Keratinocyte (primary cell): ENCODE measurements around the gene PRPSAP1. TPM values are rescaled to one million over a fixed set of nuclear protein-coding genes. Genes with fewer than 3 reads are reported as not detected.

Experiments used
- DNase-seq: peaks from one replicate; pipeline ENCODE4 v3.0.0-alpha.2; 2011; ENCODE audit warnings: low read depth, missing footprints, low spot score
- FAIRE-seq: peaks from 2 replicates; lab custom pipeline; 2011; peaks lifted over from hg19 to GRCh38; lab: Jason Lieb, UNC
- H2AFZ ChIP-seq: 2 replicates; pipeline ENCODE4 v1.6.0; 2012; ENCODE audit warnings: low read length, control low read depth, inconsistent platforms; ENCODE audit not compliant: control insufficient read depth
- H3K27ac ChIP-seq: 2 replicates; pipeline ENCODE4 v1.5.1; 2011; ENCODE audit warnings: low read length; ENCODE audit not compliant: control insufficient read depth, insufficient read depth
- H3K27me3 ChIP-seq: 3 replicates; pipeline ENCODE4 v1.6.0; 2011; ENCODE audit warnings: low read length; ENCODE audit not compliant: control insufficient read depth, insufficient read depth; ENCODE audit errors: extremely low read depth
- H3K36me3 ChIP-seq, 2 experiments: 2 replicates in 1 of 2; 3 replicates in 1 of 2; pipeline ENCODE4 v1.5.1; 2011; ENCODE audit warnings: low read length in 2 of 2, mild to moderate bottlenecking in 1 of 2; ENCODE audit not compliant: control insufficient read depth in 2 of 2, insufficient read depth in 2 of 2; ENCODE audit errors: extremely low read depth in 1 of 2
- H3K4me1 ChIP-seq: 3 replicates; pipeline ENCODE4 v1.5.1; 2011; ENCODE audit warnings: low read length; ENCODE audit not compliant: control insufficient read depth, insufficient read depth; ENCODE audit errors: extremely low read depth
- H3K4me2 ChIP-seq: 3 replicates; pipeline ENCODE4 v1.6.0; 2011; ENCODE audit warnings: low read depth, low read length; ENCODE audit not compliant: control insufficient read depth, insufficient read depth; ENCODE audit errors: extremely low read depth
- H3K4me3 ChIP-seq, 3 experiments: fragments of 200-600 bp in 1 of 3; sonication (generic) in 1 of 3; 2 replicates in 2 of 3; 3 replicates in 1 of 3; pipeline ENCODE4 v1.5.1; 2011 to 2016; ENCODE audit warnings: low read length in 3 of 3, mild to moderate bottlenecking in 3 of 3, control low read depth in 2 of 3, inconsistent platforms in 1 of 3, low read depth in 1 of 3, mixed read lengths in 1 of 3, mixed run types in 1 of 3, moderate library complexity in 1 of 3; ENCODE audit not compliant: control insufficient read depth in 2 of 3, insufficient read depth in 2 of 3; ENCODE audit errors: extremely low read depth in 1 of 3
- H3K79me2 ChIP-seq: 2 replicates; pipeline ENCODE4 v1.6.0; 2012; ENCODE audit warnings: low read length; ENCODE audit not compliant: control insufficient read depth, insufficient read depth
- H3K9ac ChIP-seq: 3 replicates; pipeline ENCODE4 v1.6.0; 2011; ENCODE audit warnings: low read length; ENCODE audit not compliant: control insufficient read depth, insufficient read depth; ENCODE audit errors: extremely low read depth
- H3K9me1 ChIP-seq: 3 replicates; pipeline ENCODE4 v1.6.0; 2011; ENCODE audit warnings: low read length; ENCODE audit not compliant: control insufficient read depth, insufficient read depth; ENCODE audit errors: extremely low read depth
- H3K9me3 ChIP-seq: 2 replicates; pipeline ENCODE4 v1.5.1; 2012; ENCODE audit warnings: low read depth, low read length; ENCODE audit not compliant: control insufficient read depth
- H4K20me1 ChIP-seq: 3 replicates; pipeline ENCODE4 v1.6.0; 2011; ENCODE audit warnings: low read length; ENCODE audit not compliant: control insufficient read depth, insufficient read depth; ENCODE audit errors: extremely low read depth
- CTCF ChIP-seq, 3 experiments: IDR thresholded peaks in 1 of 3; conservative IDR thresholded peaks in 1 of 3; optimal IDR thresholded peaks in 1 of 3; 2 replicates in 2 of 3; 3 replicates in 1 of 3; pipeline versions ENCODE3 to v1.5.1; 2011; ENCODE audit warnings: low read length in 3 of 3, mild to moderate bottlenecking in 3 of 3, moderate library complexity in 2 of 3, control low read depth in 1 of 3, inconsistent platforms in 1 of 3; ENCODE audit not compliant: insufficient read depth in 2 of 3; ENCODE audit errors: extremely low read depth in 1 of 3
- EZH2 ChIP-seq: IDR thresholded peaks from one replicate; pipeline ENCODE4 v1.6.1; 2012; ENCODE audit warnings: inconsistent platforms, mild to moderate bottlenecking, low read length, moderate library complexity
- dilution Hi-C: fragments of 300-500 bp; cut with MboI; formaldehyde crosslinking; loops from one replicate; pipeline ENCODE4 v1.7.0; 2020; ENCODE audit warnings: low sequenced_read_pairs; ENCODE audit not compliant: extremely low pct_ligation_motif_present
- polyA plus RNA-seq, 5 experiments: library from polyadenylated mRNA; depleted of rRNA in 3 of 5; stranded (reverse) in 3 of 5; stranded (forward) in 1 of 5; unstranded in 1 of 5; fragments of >200 nt; gene quantifications; 1 replicate in 1 of 5; 2 replicates in 3 of 5; 3 replicates in 1 of 5; pipeline versions ENCODE4 v1.2.1 to v1.2.3, GENCODE V29; 2011 to 2012; ENCODE audit warnings: missing spikeins in 2 of 5, low read depth in 1 of 5, low replicate concordance in 1 of 5

PRPSAP1 gene
- polyA plus RNA-seq, 1 donor (not counting 4 experiments of a cell fraction or from before 2014, with no cell fraction given), result 51.4 TPM

- no peak for DNase-seq
- peak overlapping the region; percentile 70 to 84 (median 78) for H3K4me3 ChIP-seq
- H3K9me1 ChIP-seq, result peaks cover 2% of the 10 kb centered on the region
- H3K36me3 ChIP-seq, result peaks cover 6 to 12% of the 10 kb centered on the region in 2 experiments
- no peaks in the 10 kb centered on the region for H3K27me3 ChIP-seq
- peak overlapping the region; percentile 83 for H3K9ac ChIP-seq
- FAIRE-seq, result no peak
- peak overlapping the region; percentile 82 for H3K27ac ChIP-seq
- no peaks in the 10 kb centered on the region for H3K9me3 ChIP-seq
- dilution Hi-C loops, result no loop called here
- H2AFZ ChIP-seq, result no peak overlapping the region
- peak overlapping the region; percentile 89 for H3K4me2 ChIP-seq
- no peaks in the 10 kb centered on the region for H4K20me1 ChIP-seq
- H3K79me2 ChIP-seq, result peaks cover 22% of the 10 kb centered on the region
- peaks cover 61% of the 10 kb centered on the region for H3K4me1 ChIP-seq
- no peak for TF ChIP-seq CTCF (optimal IDR thresholded peaks at IDR 0.05 in 1 of 3, IDR thresholded peaks at IDR 0.05 in 1 of 3, conservative IDR thresholded peaks at IDR 0.05 in 1 of 3; ENCODE audit: extremely low read depth in 1 of 3, insufficient read depth in 2 of 3, low read length in 3 of 3)
- TF ChIP-seq EZH2, result no peak
These were observed 86.6 kb downstream of the PRPSAP1 start for GRCh38 chr17:76267051-76267576.

DNA sequence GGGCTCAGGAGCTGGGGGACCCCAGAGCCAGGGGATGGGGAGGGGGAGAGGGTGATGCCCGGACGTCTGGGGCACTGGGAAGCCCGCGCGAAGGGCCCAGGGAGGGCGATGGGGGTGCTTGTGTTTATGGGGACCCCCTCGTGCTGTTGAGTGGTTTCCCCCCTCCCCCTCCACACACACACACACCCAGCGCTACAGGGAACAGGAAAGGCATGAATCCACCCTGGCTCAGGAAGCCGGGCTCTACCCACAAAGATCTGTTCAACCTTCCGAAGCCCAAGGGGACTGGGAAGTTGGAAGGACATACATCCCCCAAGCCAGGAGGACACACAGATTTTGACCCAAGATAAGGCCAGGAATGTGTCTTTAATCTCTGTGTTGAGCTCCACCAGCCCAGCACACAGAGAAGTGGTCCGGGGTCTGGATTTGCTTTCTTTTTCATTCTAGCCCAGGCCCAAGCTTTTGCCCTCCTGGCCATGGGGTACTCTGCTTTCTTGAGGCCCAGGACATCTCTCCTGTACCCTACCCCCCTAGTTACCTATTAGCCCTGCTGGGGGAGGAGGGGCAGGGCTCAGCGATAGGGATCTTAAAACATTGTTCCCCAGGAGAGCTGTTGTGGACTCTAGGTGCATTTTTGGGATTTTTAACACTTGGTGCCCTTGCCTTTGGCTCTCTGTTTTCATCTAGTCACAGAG, 87.3 kb downstream of the PRPSAP1 start:
- no peak for TF ChIP-seq CTCF (optimal IDR thresholded peaks at IDR 0.05 in 1 of 3, IDR thresholded peaks at IDR 0.05 in 1 of 3, conservative IDR thresholded peaks at IDR 0.05 in 1 of 3; ENCODE audit: extremely low read depth in 1 of 3, insufficient read depth in 2 of 3, low read length in 3 of 3)
- no peak for TF ChIP-seq EZH2

More for the DNA sequence above, 87.3 kb downstream of the PRPSAP1 start:
- dilution Hi-C loops, result no loop called here
- peaks cover 22% of the 10 kb centered on the region for H3K79me2 ChIP-seq
- H3K9me3 ChIP-seq, result no peaks in the 10 kb centered on the region
- DNase-seq (no peak), FAIRE-seq (no peak)
- H2AFZ ChIP-seq, result peak overlapping the region; percentile 3
- H3K4me1 ChIP-seq, result peaks cover 58% of the 10 kb centered on the region
- peaks cover 2% of the 10 kb centered on the region for H3K9me1 ChIP-seq
- peak overlapping the region; percentile 83 for H3K9ac ChIP-seq
- H3K27ac ChIP-seq, result peak overlapping the region; percentile 82
- no peaks in the 10 kb centered on the region for H4K20me1 ChIP-seq
- H3K4me3 ChIP-seq, result peak overlapping the region; percentile 70 to 84 (median 78)
- no peaks in the 10 kb centered on the region for H3K27me3 ChIP-seq
- H3K4me2 ChIP-seq, result peak overlapping the region; percentile 89
- H3K36me3 ChIP-seq, result peaks cover 6 to 12% of the 10 kb centered on the region in 2 experiments
